ENCODE measurements around the gene CTIF.

GRCh38 chr18:48853588-48853987, 314.8 kb downstream of the CTIF start:
- no peak for TF ChIP-seq REST (IDR thresholded peaks at IDR 0.05; ENCODE audit: insufficient read depth in 1 of 2, low read depth in 2 of 2, low read length in 1 of 2)
- TF ChIP-seq CTCF (IDR thresholded peaks at IDR 0.05) = no peak
